GM23338 (cell line): ENCODE results near the gene GUCY1A1.

Experiments used
- EZH2 ChIP-seq: fragments of 200-600 bp; sonication (generic); IDR thresholded peaks from one replicate; pipeline ENCODE4 v1.8.0; 2017; ENCODE audit warnings: antibody characterized with exemption, mild to moderate bottlenecking, low read depth; ENCODE audit not compliant: unreplicated experiment
- POLR2AphosphoS5 ChIP-seq: IDR thresholded peaks from 2 replicates; pipeline ENCODE4 v1.6.1; 2016; ENCODE audit warnings: antibody characterized with exemption, low read depth
- TF ChIP-seq, protein P1 (sequence below), 2 experiments: fragments of 200-600 bp in 1 of 2; sonication (generic) in 1 of 2; conservative IDR thresholded peaks; 2 replicates each; pipeline versions ENCODE4 v1.5.1 to v1.6.1; 2016 to 2017; ENCODE audit warnings: antibody characterized with exemption in 2 of 2, low read depth in 2 of 2, mild to moderate bottlenecking in 2 of 2, moderate library complexity in 1 of 2

DNA sequence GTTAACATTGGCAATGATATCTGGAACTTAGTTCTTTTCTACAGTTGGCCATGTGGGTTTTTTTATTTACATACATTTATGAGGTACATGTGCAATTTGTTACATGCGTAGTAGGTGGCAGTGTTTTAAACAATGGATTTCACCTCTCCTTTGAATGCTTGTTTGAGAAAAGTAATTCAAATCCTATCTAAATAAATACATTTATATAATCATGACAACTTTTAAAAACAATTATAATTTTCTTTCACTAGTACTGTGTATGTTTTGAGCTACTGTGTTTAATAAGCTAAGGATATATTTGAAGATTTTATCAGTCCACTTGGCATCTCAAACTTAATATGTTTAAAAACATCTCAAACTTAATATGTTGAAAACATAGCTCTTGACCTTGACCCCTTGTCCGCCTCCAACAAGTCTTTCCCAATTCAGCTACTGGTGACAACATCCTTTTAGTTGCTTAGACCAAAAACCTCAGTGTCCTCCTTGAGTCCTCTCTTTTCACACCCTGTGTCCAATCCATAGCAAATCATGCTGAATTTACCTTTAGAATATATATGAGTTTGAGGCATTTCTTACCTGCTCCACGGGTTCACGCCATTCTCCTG lies 106.7 kb downstream of the GUCY1A1 start:
- TF ChIP-seq, protein P1, sequence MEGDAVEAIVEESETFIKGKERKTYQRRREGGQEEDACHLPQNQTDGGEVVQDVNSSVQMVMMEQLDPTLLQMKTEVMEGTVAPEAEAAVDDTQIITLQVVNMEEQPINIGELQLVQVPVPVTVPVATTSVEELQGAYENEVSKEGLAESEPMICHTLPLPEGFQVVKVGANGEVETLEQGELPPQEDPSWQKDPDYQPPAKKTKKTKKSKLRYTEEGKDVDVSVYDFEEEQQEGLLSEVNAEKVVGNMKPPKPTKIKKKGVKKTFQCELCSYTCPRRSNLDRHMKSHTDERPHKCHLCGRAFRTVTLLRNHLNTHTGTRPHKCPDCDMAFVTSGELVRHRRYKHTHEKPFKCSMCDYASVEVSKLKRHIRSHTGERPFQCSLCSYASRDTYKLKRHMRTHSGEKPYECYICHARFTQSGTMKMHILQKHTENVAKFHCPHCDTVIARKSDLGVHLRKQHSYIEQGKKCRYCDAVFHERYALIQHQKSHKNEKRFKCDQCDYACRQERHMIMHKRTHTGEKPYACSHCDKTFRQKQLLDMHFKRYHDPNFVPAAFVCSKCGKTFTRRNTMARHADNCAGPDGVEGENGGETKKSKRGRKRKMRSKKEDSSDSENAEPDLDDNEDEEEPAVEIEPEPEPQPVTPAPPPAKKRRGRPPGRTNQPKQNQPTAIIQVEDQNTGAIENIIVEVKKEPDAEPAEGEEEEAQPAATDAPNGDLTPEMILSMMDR (conservative IDR thresholded peaks at IDR 0.05; ENCODE audit: low read depth in 2 of 2) = no peak
- TF ChIP-seq EZH2 (no peak), POLR2AphosphoS5 (no peak)
